ENCODE results near the gene CTNND2.

- TF ChIP-seq, protein P1, sequence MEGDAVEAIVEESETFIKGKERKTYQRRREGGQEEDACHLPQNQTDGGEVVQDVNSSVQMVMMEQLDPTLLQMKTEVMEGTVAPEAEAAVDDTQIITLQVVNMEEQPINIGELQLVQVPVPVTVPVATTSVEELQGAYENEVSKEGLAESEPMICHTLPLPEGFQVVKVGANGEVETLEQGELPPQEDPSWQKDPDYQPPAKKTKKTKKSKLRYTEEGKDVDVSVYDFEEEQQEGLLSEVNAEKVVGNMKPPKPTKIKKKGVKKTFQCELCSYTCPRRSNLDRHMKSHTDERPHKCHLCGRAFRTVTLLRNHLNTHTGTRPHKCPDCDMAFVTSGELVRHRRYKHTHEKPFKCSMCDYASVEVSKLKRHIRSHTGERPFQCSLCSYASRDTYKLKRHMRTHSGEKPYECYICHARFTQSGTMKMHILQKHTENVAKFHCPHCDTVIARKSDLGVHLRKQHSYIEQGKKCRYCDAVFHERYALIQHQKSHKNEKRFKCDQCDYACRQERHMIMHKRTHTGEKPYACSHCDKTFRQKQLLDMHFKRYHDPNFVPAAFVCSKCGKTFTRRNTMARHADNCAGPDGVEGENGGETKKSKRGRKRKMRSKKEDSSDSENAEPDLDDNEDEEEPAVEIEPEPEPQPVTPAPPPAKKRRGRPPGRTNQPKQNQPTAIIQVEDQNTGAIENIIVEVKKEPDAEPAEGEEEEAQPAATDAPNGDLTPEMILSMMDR (conservative IDR thresholded peaks at IDR 0.05 in 1 of 2, IDR thresholded peaks at IDR 0.05 in 1 of 2; ENCODE audit: extremely low read depth in 1 of 2, insufficient read depth in 1 of 2, low read depth in 1 of 2, low read length in 2 of 2): no peak
- no peak for TF ChIP-seq EZH2 (IDR thresholded peaks at IDR 0.05; ENCODE audit: borderline replicate concordance, low read length)
Measured at GRCh38 chr5:11903614-11904264, 507 bp downstream of the CTNND2 start.
